ENCODE measurements around the gene PIGQ.

- TF ChIP-seq POLR2A (IDR thresholded peaks at IDR 0.05; ENCODE audit: low read depth) (no peak), CTCF (IDR thresholded peaks at IDR 0.05) (no peak)
Observed at GRCh38 chr16:630249-630814, 60.6 kb downstream of the PIGQ start.
